GM12878 (cell line): ENCODE results near the gene ITPKB. TPM values are rescaled to one million over a fixed set of nuclear protein-coding genes. Genes with fewer than 3 reads are reported as not detected.

Source experiments
- CBFB ChIP-seq: IDR thresholded peaks from 2 replicates; pipeline ENCODE4 v1.6.1; 2016; ENCODE audit warnings: antibody characterized with exemption, low read depth
- E2F8 ChIP-seq: fragments of 450-650 bp; IDR thresholded peaks from 2 replicates; pipeline ENCODE4 v1.6.1; 2018; ENCODE audit warnings: mild to moderate bottlenecking, low read depth, moderate library complexity; ENCODE audit not compliant: partially characterized antibody
- EZH2 ChIP-seq: IDR thresholded peaks from 2 replicates; pipeline ENCODE4 v1.6.1; 2012; ENCODE audit warnings: low read depth, mild to moderate bottlenecking, control low read depth, inconsistent platforms, low read length, borderline replicate concordance; ENCODE audit not compliant: control insufficient read depth
- POLR2AphosphoS5 ChIP-seq: IDR thresholded peaks from 2 replicates; pipeline ENCODE4 v1.6.1; 2011; ENCODE audit warnings: mild to moderate bottlenecking, low read length, inconsistent platforms
- PRDM15 ChIP-seq: fragments of 450-650 bp; formaldehyde crosslinking; IDR thresholded peaks from 2 replicates; pipeline ENCODE4 v1.4.0; 2020; ENCODE audit warnings: mild to moderate bottlenecking, moderate library complexity
- SMC3 ChIP-seq: IDR thresholded peaks from 2 replicates; pipeline ENCODE4 v1.6.1; 2011; ENCODE audit warnings: low read length, improper control_type of control experiment, borderline replicate concordance
- SREBF1 ChIP-seq: IDR thresholded peaks from 2 replicates; pipeline ENCODE4 v1.6.1; 2012; ENCODE audit warnings: mild to moderate bottlenecking, low read length
- YBX1 ChIP-seq: fragments of 450-650 bp; IDR thresholded peaks from 2 replicates; pipeline ENCODE4 v1.6.1; 2016; ENCODE audit warnings: antibody characterized with exemption
- ZBTB4 ChIP-seq: fragments of 450-650 bp; formaldehyde crosslinking; IDR thresholded peaks from 2 replicates; pipeline ENCODE4 v1.4.0; 2022; ENCODE audit warnings: mild to moderate bottlenecking, moderate library complexity
- ZNF24 ChIP-seq: fragments of 450-650 bp; IDR thresholded peaks from 2 replicates; pipeline ENCODE4 v1.6.1; 2017; ENCODE audit warnings: antibody characterized with exemption, mild to moderate bottlenecking
- polyA plus RNA-seq, 11 experiments: library from polyadenylated mRNA; depleted of rRNA in 4 of 11; unstranded in 6 of 11; stranded (reverse) in 5 of 11; fragments of >200 nt; fragmentation: Nextera tagmentation in 4 of 11; fragmentation: Illumina TruSeq in 1 of 11; extraction: Ambion mirVana in 4 of 11; extraction: Trizol in 1 of 11; gene quantifications; 1 replicate in 1 of 11; 2 replicates in 10 of 11; pipeline versions ENCODE4 v1.2.1 to v1.2.3, GENCODE V29; 2011 to 2016; ENCODE audit warnings: inconsistent platforms in 2 of 11, missing spikeins in 2 of 11, low read depth in 1 of 11
- total RNA-seq, 4 experiments: library from RNA; depleted of rRNA in 3 of 4; stranded (reverse); fragments of >200 nt in 3 of 4; fragmentation: Illumina TruSeq in 1 of 4; extraction: Trizol in 1 of 4; gene quantifications; 2 replicates each; pipeline versions ENCODE4 v1.2.1 to v1.2.3, GENCODE V29; 2013 to 2021

Gene ITPKB
- total and polyA plus RNA-seq, 10 of the 15 experiments (the other 5 are each of a cell fraction or from before 2014, with no cell fraction given) = 1.3 to 38.7 (median 12.9) TPM

GRCh38 chr1:226627050-226627755 is 111.9 kb downstream of the ITPKB start (continued):
- no peak for TF ChIP-seq ZBTB4 (CRISPR knock-in tag)
- TF ChIP-seq EZH2 = no peak
- TF ChIP-seq E2F8 = no peak
- no peak for TF ChIP-seq ZNF24
- TF ChIP-seq SMC3 = no peak
- no peak for TF ChIP-seq CBFB
- no peak for TF ChIP-seq SREBF1
- no peak for TF ChIP-seq PRDM15 (CRISPR knock-in tag)
- no peak for TF ChIP-seq YBX1
- no peak for TF ChIP-seq POLR2AphosphoS5
